OCI-LY7 (cell line): ENCODE data around the gene SIGLEC1. TPM values are rescaled to one million over a fixed set of nuclear protein-coding genes. Genes with fewer than 3 reads are reported as not detected.

Experiments
- BruUV-seq: library from RNA; stranded (reverse); fragments of 400-500 nt; replicated peaks from 2 replicates; lab custom pipeline; 2021; lab: Mats Ljungman, UMichigan
- CTCF ChIA-PET: fragments of 300-600 bp; sonication (Branson Sonifier 250); formaldehyde crosslinking; loops from one replicate; lab custom pipeline; 2022; ENCODE audit warnings: antibody characterized with exemption; ENCODE audit not compliant: unreplicated experiment; lab: Charles Lee
- POLR2A ChIA-PET: fragments of 300-600 bp; sonication (Branson Sonifier 250); formaldehyde crosslinking; loops from one replicate; lab custom pipeline; 2022; ENCODE audit warnings: antibody characterized with exemption; lab: Charles Lee
- DNase-seq: peaks from one replicate; pipeline ENCODE4 v3.0.0-alpha.2; 2015; ENCODE audit warnings: low spot score
- H2AFZ ChIP-seq: fragments of 200-600 bp; sonication (generic), shearing (Covaris generic); 2 replicates; pipeline ENCODE4 v1.6.1; 2014; ENCODE audit warnings: mild to moderate bottlenecking, antibody characterized with exemption, low read length, moderate library complexity
- H3K27ac ChIP-seq: fragments of 200-600 bp; sonication (generic); 2 replicates; pipeline ENCODE4 v1.5.1; 2014; ENCODE audit warnings: mixed run types, low read depth, mild to moderate bottlenecking, moderate library complexity, low read length, inconsistent platforms; ENCODE audit not compliant: poor library complexity, severe bottlenecking
- H3K36me3 ChIP-seq: fragments of 200-600 bp; sonication (generic); 2 replicates; pipeline ENCODE4 v1.6.1; 2014; ENCODE audit warnings: mild to moderate bottlenecking, antibody characterized with exemption, low read length, moderate library complexity, mixed read lengths; ENCODE audit not compliant: insufficient read depth
- H3K4me1 ChIP-seq: fragments of 200-600 bp; sonication (generic); 2 replicates; pipeline ENCODE4 v1.5.1; 2014; ENCODE audit warnings: mild to moderate bottlenecking, low read length; ENCODE audit not compliant: insufficient read depth, poor library complexity, severe bottlenecking
- H3K4me2 ChIP-seq: fragments of 200-600 bp; sonication (generic); 2 replicates; pipeline ENCODE4 v1.6.1; 2014; ENCODE audit warnings: mild to moderate bottlenecking, low read length
- H3K4me3 ChIP-seq: fragments of 200-600 bp; sonication (generic); 2 replicates; pipeline ENCODE4 v1.5.1; 2014; ENCODE audit warnings: mild to moderate bottlenecking, low read depth, low read length; ENCODE audit not compliant: poor library complexity, severe bottlenecking
- H3K79me2 ChIP-seq: fragments of 200-600 bp; sonication (generic); 2 replicates; pipeline ENCODE4 v1.6.1; 2016; ENCODE audit warnings: low read depth, mild to moderate bottlenecking, low read length, moderate library complexity, mixed read lengths; ENCODE audit not compliant: insufficient read depth
- H3K9me2 ChIP-seq: fragments of 200-600 bp; sonication (generic); 2 replicates; pipeline ENCODE4 v1.6.1; 2016; ENCODE audit warnings: mild to moderate bottlenecking, low read length, mixed read lengths; ENCODE audit not compliant: insufficient read depth
- H3K9me3 ChIP-seq: fragments of 200-600 bp; sonication (generic); 2 replicates; pipeline ENCODE4 v1.6.1; 2014; ENCODE audit warnings: mild to moderate bottlenecking, mixed run types, low read length, mixed read lengths
- H4K20me1 ChIP-seq: fragments of 200-600 bp; sonication (generic); 2 replicates; pipeline ENCODE4 v1.6.1; 2014; ENCODE audit warnings: mild to moderate bottlenecking, antibody characterized with exemption, low read length, moderate library complexity, mixed read lengths; ENCODE audit not compliant: insufficient read depth
- CTCF ChIP-seq: fragments of 200-600 bp; sonication (generic); conservative IDR thresholded peaks from 2 replicates; pipeline ENCODE4 v1.5.1; 2014; ENCODE audit warnings: mild to moderate bottlenecking, antibody characterized with exemption, low read length, moderate library complexity, mixed read lengths
- EZH2phosphoT487 ChIP-seq: fragments of 200-600 bp; sonication (generic); IDR thresholded peaks from 2 replicates; pipeline ENCODE4 v1.6.1; 2018; ENCODE audit warnings: low read depth, borderline replicate concordance, mild to moderate bottlenecking, mixed run types, antibody characterized with exemption, low read length, moderate library complexity, mixed read lengths
- intact Hi-C: fragments of 100-400 bp; cut with micrococcal nuclease; formaldehyde crosslinking; loops from one replicate; pipeline ENCODE4 v1.10.0; 2022; ENCODE audit not compliant: unreplicated experiment
- total RNA-seq, 2 experiments: library from RNA; depleted of rRNA in 1 of 2; stranded (reverse); fragments of >200 nt in 1 of 2; shearing (Covaris generic) in 1 of 2; gene quantifications; 2 replicates each; pipeline ENCODE4 v1.2.3, GENCODE V29; 2014 to 2022

SIGLEC1 gene
- total RNA-seq, 2 experiments from 2014 or later = 0.11 TPM; not detected in 1

- no peaks in the 10 kb centered on the region for H3K9me3 ChIP-seq
- no peaks in the 10 kb centered on the region for H3K4me1 ChIP-seq
- intact Hi-C loops = no loop called here
- no peaks in the 10 kb centered on the region for H3K79me2 ChIP-seq
- H2AFZ ChIP-seq = no peak overlapping the region
- no peak overlapping the region for H3K4me3 ChIP-seq
- no peaks in the 10 kb centered on the region for H4K20me1 ChIP-seq
- no peak overlapping the region for H3K4me2 ChIP-seq
- CTCF ChIA-PET = no interaction called here
- no peak for DNase-seq
- no peak overlapping the region for H3K27ac ChIP-seq
- H3K9me2 ChIP-seq = no peaks in the 10 kb centered on the region
- H3K36me3 ChIP-seq = no peaks in the 10 kb centered on the region
- TF ChIP-seq EZH2phosphoT487 (no peak), CTCF (no peak)
- BruUV-seq = no TSS peak
- POLR2A ChIA-PET = no interaction called here
Measured at GRCh38 chr20:3733119-3733995, 21.0 kb upstream of the SIGLEC1 start.

GRCh38 chr20:3732327-3733118, 20.1 kb upstream of the SIGLEC1 start, which contains the start of gene HSPA12B:
TSS of gene HSPA12B (plus strand) at chr20:3732685. CDS start at chr20:3738675, 5,990 bp downstream.
- TF ChIP-seq EZH2phosphoT487 (no peak), CTCF (no peak)
- Histone ChIP-seq H3K9me2 (no peaks in the 10 kb centered on the region), H3K9me3 (no peaks in the 10 kb centered on the region), H3K36me3 (no peaks in the 10 kb centered on the region), H3K4me3 (no peak within 1 kb of the TSS), H4K20me1 (no peaks in the 10 kb centered on the region), H3K4me1 (no peaks in the 10 kb centered on the region), H3K4me2 (no peak within 1 kb of the TSS), H2AFZ (no peak within 1 kb of the TSS), H3K79me2 (no peaks in the 10 kb centered on the region), H3K27ac (no peak within 1 kb of the TSS)
- ChIA-PET POLR2A (no interaction called here), CTCF (no interaction called here)
- BruUV-seq = no TSS peak
- intact Hi-C loops = no loop called here
- DNase-seq = no peak
